ENCODE data around the gene KRTAP10-12. TPM values are rescaled to one million over a fixed set of nuclear protein-coding genes. Genes with fewer than 3 reads are reported as not detected.

The KRTAP10-12 gene
- polyA plus RNA-seq, 1 donor = not detected

GRCh38 chr21:44734026-44734745 lies 37.2 kb downstream of the KRTAP10-12 start:
- no CpG with 5 or more reads among the region's 21 CpGs for WGBS (ENCODE audit: insufficient coverage, low lambda C conversion rate)
- Histone ChIP-seq H3K27me3 (ENCODE audit: control insufficient read depth, insufficient read depth, low read length) (peaks cover 2% of the 10 kb centered on the region), H3K9me3 (ENCODE audit: control insufficient read depth, low read depth, low read length) (peaks cover 28% of the 10 kb centered on the region)

DNA sequence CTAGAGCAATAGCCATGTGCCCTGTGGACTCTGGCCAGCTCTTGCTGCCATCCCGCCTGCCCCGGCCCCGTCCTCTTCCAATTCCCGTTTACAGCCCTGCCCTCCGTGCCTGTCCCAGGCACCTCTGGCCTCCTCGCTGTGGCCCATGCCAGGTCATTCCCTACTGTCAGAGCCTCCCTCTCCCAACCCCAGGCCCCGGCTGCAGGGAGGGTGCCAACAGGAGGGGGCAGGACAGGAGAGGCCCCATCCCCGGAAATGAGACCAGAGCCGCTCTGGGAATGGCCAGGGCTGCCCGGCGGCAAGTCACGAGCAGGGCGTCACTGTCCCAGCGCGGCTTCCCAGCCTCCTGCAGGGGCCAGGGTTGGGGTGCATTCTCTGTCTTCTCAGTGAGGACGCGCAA lies 37.9 kb downstream of the KRTAP10-12 start:
- WGBS (ENCODE audit: insufficient coverage, low lambda C conversion rate) = no CpG with 5 or more reads among the region's 17 CpGs
- no peak overlapping the region for H3K27ac ChIP-seq (ENCODE audit: low read length)
- H3K36me3 ChIP-seq (ENCODE audit: control insufficient read depth, insufficient read depth, low read length) = no peaks in the 10 kb centered on the region
- DNase-seq = no peak
- H3K9me3 ChIP-seq (ENCODE audit: control insufficient read depth, low read depth, low read length) = peaks cover 28% of the 10 kb centered on the region
- H3K27me3 ChIP-seq (ENCODE audit: control insufficient read depth, insufficient read depth, low read length) = peaks cover 2% of the 10 kb centered on the region
- no peak overlapping the region for H3K4me3 ChIP-seq (ENCODE audit: low read length)
- H3K4me1 ChIP-seq (ENCODE audit: control insufficient read depth, insufficient read depth, low read length) = no peaks in the 10 kb centered on the region

More at GRCh38 chr21:44734026-44734745, 37.2 kb downstream of the KRTAP10-12 start:
- Histone ChIP-seq H3K4me3 (ENCODE audit: low read length) (no peak overlapping the region), H3K36me3 (ENCODE audit: control insufficient read depth, insufficient read depth, low read length) (no peaks in the 10 kb centered on the region), H3K4me1 (ENCODE audit: control insufficient read depth, insufficient read depth, low read length) (no peaks in the 10 kb centered on the region), H3K27ac (ENCODE audit: low read length) (no peak overlapping the region)
- no peak for DNase-seq

- DNase-seq = no peak
- no peaks in the 10 kb centered on the region for H3K4me1 ChIP-seq (ENCODE audit: control insufficient read depth, insufficient read depth, low read length)
- no peak overlapping the region for H3K27ac ChIP-seq (ENCODE audit: low read length)
- WGBS (ENCODE audit: insufficient coverage, low lambda C conversion rate) = no CpG with 5 or more reads among the region's 6 CpGs
- H3K36me3 ChIP-seq (ENCODE audit: control insufficient read depth, insufficient read depth, low read length) = no peaks in the 10 kb centered on the region
- H3K27me3 ChIP-seq (ENCODE audit: control insufficient read depth, insufficient read depth, low read length) = peaks cover 2% of the 10 kb centered on the region
- H3K4me3 ChIP-seq (ENCODE audit: low read length) = no peak overlapping the region
- H3K9me3 ChIP-seq (ENCODE audit: control insufficient read depth, low read depth, low read length) = peaks cover 30% of the 10 kb centered on the region
Measured at GRCh38 chr21:44735821-44736220, 38.8 kb downstream of the KRTAP10-12 start.

- Histone ChIP-seq H3K27me3 (ENCODE audit: control insufficient read depth, insufficient read depth, low read length) (peaks cover 2% of the 10 kb centered on the region), H3K27ac (ENCODE audit: low read length) (no peak overlapping the region), H3K9me3 (ENCODE audit: control insufficient read depth, low read depth, low read length) (peaks cover 30% of the 10 kb centered on the region), H3K4me1 (ENCODE audit: control insufficient read depth, insufficient read depth, low read length) (no peaks in the 10 kb centered on the region), H3K4me3 (ENCODE audit: low read length) (no peak overlapping the region), H3K36me3 (ENCODE audit: control insufficient read depth, insufficient read depth, low read length) (no peaks in the 10 kb centered on the region)
- DNase-seq = no peak
- WGBS (ENCODE audit: insufficient coverage, low lambda C conversion rate) = no CpG with 5 or more reads among the region's 8 CpGs
Measured at GRCh38 chr21:44736291-44737004, 39.5 kb downstream of the KRTAP10-12 start.

- peaks cover 27% of the 10 kb centered on the region for H3K9me3 ChIP-seq (ENCODE audit: control insufficient read depth, low read depth, low read length)
- no peaks in the 10 kb centered on the region for H3K4me1 ChIP-seq (ENCODE audit: control insufficient read depth, insufficient read depth, low read length)
- no peaks in the 10 kb centered on the region for H3K36me3 ChIP-seq (ENCODE audit: control insufficient read depth, insufficient read depth, low read length)
- DNase-seq = peak in 1 of 2 donors; percentile 29
- H3K4me3 ChIP-seq (ENCODE audit: low read length) = no peak overlapping the region
- H3K27ac ChIP-seq (ENCODE audit: low read length) = no peak overlapping the region
- peaks cover 2% of the 10 kb centered on the region for H3K27me3 ChIP-seq (ENCODE audit: control insufficient read depth, insufficient read depth, low read length)
- 60% methylated on average over 1 of the region's 3 CpGs for WGBS (ENCODE audit: insufficient coverage, low lambda C conversion rate)
Measured at GRCh38 chr21:44737706-44738354, 40.9 kb downstream of the KRTAP10-12 start.

GRCh38 chr21:44738621-44739020 lies 41.6 kb downstream of the KRTAP10-12 start:
- peaks cover 2% of the 10 kb centered on the region for H3K27me3 ChIP-seq (ENCODE audit: control insufficient read depth, insufficient read depth, low read length)
- H3K4me3 ChIP-seq (ENCODE audit: low read length) = no peak overlapping the region
- DNase-seq = no peak
- H3K36me3 ChIP-seq (ENCODE audit: control insufficient read depth, insufficient read depth, low read length) = no peaks in the 10 kb centered on the region
- H3K27ac ChIP-seq (ENCODE audit: low read length) = no peak overlapping the region
- WGBS (ENCODE audit: insufficient coverage, low lambda C conversion rate) = no CpG with 5 or more reads among the region's 3 CpGs
- H3K4me1 ChIP-seq (ENCODE audit: control insufficient read depth, insufficient read depth, low read length) = no peaks in the 10 kb centered on the region
- H3K9me3 ChIP-seq (ENCODE audit: control insufficient read depth, low read depth, low read length) = peaks cover 27% of the 10 kb centered on the region

DNA sequence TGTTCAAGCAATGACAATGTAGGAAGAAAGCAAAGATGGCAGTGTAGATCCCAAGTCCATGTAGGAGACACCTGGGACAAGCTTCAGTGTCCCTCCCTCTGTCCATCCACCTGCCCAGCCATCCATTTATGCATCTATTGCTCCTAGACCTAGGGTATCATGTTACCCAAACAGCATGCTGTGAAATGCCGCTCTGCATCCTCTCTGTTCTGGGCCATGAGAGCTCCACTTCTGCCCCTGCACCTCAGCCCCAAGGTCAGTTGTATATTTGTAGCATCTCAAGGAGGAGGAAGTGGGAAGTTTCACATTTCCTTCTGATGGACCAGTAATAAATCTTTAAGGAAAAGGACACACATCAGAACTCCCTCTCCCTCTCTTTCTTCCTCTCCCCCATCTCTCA lies 42.3 kb downstream of the KRTAP10-12 start:
- no peaks in the 10 kb centered on the region for H3K4me1 ChIP-seq (ENCODE audit: control insufficient read depth, insufficient read depth, low read length)
- WGBS (ENCODE audit: insufficient coverage, low lambda C conversion rate) = no CpG with 5 or more reads among the region's 1 CpG
- no peak overlapping the region for H3K4me3 ChIP-seq (ENCODE audit: low read length)
- H3K36me3 ChIP-seq (ENCODE audit: control insufficient read depth, insufficient read depth, low read length) = no peaks in the 10 kb centered on the region
- peaks cover 27% of the 10 kb centered on the region for H3K9me3 ChIP-seq (ENCODE audit: control insufficient read depth, low read depth, low read length)
- DNase-seq = no peak
- no peak overlapping the region for H3K27ac ChIP-seq (ENCODE audit: low read length)
- H3K27me3 ChIP-seq (ENCODE audit: control insufficient read depth, insufficient read depth, low read length) = no peaks in the 10 kb centered on the region

DNA sequence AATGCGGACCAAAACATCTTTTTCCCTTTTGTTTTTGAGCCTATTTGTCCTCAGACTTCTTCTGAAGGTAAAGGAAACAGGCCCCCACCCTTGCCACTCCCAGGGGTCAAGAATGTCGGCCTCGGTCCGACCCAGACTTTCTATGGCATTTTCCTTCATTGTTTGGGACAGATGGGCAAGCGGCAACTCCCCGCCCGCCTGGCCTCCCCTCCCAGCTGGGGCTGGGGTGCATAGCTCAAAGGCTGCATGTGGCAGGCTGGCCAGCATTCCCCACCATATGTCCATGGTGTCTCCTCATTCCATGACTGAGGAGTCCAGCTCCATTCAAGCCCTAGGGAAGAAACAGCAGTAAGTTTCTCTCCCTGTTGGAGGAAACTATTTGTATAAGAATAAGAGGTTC lies 43.8 kb downstream of the KRTAP10-12 start:
- H3K36me3 ChIP-seq (ENCODE audit: control insufficient read depth, insufficient read depth, low read length) = no peaks in the 10 kb centered on the region
- DNase-seq = no peak
- peaks cover 20% of the 10 kb centered on the region for H3K9me3 ChIP-seq (ENCODE audit: control insufficient read depth, low read depth, low read length)
- H3K27me3 ChIP-seq (ENCODE audit: control insufficient read depth, insufficient read depth, low read length) = no peaks in the 10 kb centered on the region
- H3K27ac ChIP-seq (ENCODE audit: low read length) = no peak overlapping the region
- H3K4me3 ChIP-seq (ENCODE audit: low read length) = no peak overlapping the region
- no CpG with 5 or more reads among the region's 7 CpGs for WGBS (ENCODE audit: insufficient coverage, low lambda C conversion rate)
- no peaks in the 10 kb centered on the region for H3K4me1 ChIP-seq (ENCODE audit: control insufficient read depth, insufficient read depth, low read length)

- no peak for DNase-seq
- Histone ChIP-seq H3K4me1 (ENCODE audit: control insufficient read depth, insufficient read depth, low read length) (no peaks in the 10 kb centered on the region), H3K27me3 (ENCODE audit: control insufficient read depth, insufficient read depth, low read length) (no peaks in the 10 kb centered on the region), H3K36me3 (ENCODE audit: control insufficient read depth, insufficient read depth, low read length) (no peaks in the 10 kb centered on the region), H3K9me3 (ENCODE audit: control insufficient read depth, low read depth, low read length) (peaks cover 12% of the 10 kb centered on the region), H3K27ac (ENCODE audit: low read length) (no peak overlapping the region), H3K4me3 (ENCODE audit: low read length) (no peak overlapping the region)
- WGBS (ENCODE audit: insufficient coverage, low lambda C conversion rate) = 60% methylated on average over 1 of the region's 3 CpGs
Measured at GRCh38 chr21:44741921-44742320, 44.9 kb downstream of the KRTAP10-12 start.

- H3K27ac ChIP-seq (ENCODE audit: low read length) = no peak overlapping the region
- no peaks in the 10 kb centered on the region for H3K4me1 ChIP-seq (ENCODE audit: control insufficient read depth, insufficient read depth, low read length)
- H3K27me3 ChIP-seq (ENCODE audit: control insufficient read depth, insufficient read depth, low read length) = no peaks in the 10 kb centered on the region
- no peak overlapping the region for H3K4me3 ChIP-seq (ENCODE audit: low read length)
- H3K9me3 ChIP-seq (ENCODE audit: control insufficient read depth, low read depth, low read length) = peaks cover 7% of the 10 kb centered on the region
- DNase-seq = no peak
- H3K36me3 ChIP-seq (ENCODE audit: control insufficient read depth, insufficient read depth, low read length) = no peaks in the 10 kb centered on the region
- 83% methylated on average over 1 of the region's 1 CpG for WGBS (ENCODE audit: insufficient coverage, low lambda C conversion rate)
Measured at GRCh38 chr21:44742418-44743153, 45.6 kb downstream of the KRTAP10-12 start.

All from large intestine (tissue), 3 donors.